Endothelial cell of umbilical vein (primary cell): ENCODE measurements around the gene MYZAP. TPM values are rescaled to one million over a fixed set of nuclear protein-coding genes. Genes with fewer than 3 reads are reported as not detected.

Experiments
- BruUV-seq: library from RNA; stranded (reverse); fragments of 400-500 nt; replicated peaks from 2 replicates; lab custom pipeline; 2021; lab: Mats Ljungman, UMichigan
- CTCF ChIA-PET: fragments of 300-600, 350-600 bp; sonication (Branson Sonifier 250); formaldehyde crosslinking; loops from one replicate; lab custom pipeline; 2021; ENCODE audit warnings: antibody characterized with exemption, inconsistent platforms; lab: Charles Lee
- POLR2A ChIA-PET: fragments of 300-600, 350-600 bp; sonication (Branson Sonifier 250); formaldehyde crosslinking; loops from one replicate; lab custom pipeline; 2021; ENCODE audit warnings: antibody characterized with exemption, inconsistent platforms; lab: Charles Lee
- DNase-seq: peaks from one replicate; pipeline ENCODE4 v3.0.0-alpha.2; 2011; ENCODE audit warnings: low read depth, low spot score
- FAIRE-seq: peaks from 2 replicates; lab custom pipeline; 2011; peaks lifted over from hg19 to GRCh38; lab: Jason Lieb, UNC
- H2AFZ ChIP-seq: 2 replicates; pipeline ENCODE4 v1.6.0; 2012; ENCODE audit warnings: low read depth, low read length, control low read depth, inconsistent platforms
- H3K27ac ChIP-seq: 2 replicates; pipeline ENCODE4 v1.5.1; 2011; ENCODE audit warnings: low read depth, mild to moderate bottlenecking, control low read depth, low read length, moderate library complexity; ENCODE audit not compliant: insufficient read depth
- H3K27me3 ChIP-seq, 2 experiments: 2 replicates each; pipeline versions ENCODE4 v1.6.0 to v1.6.1; 2011; ENCODE audit warnings: low read length in 2 of 2, mixed read lengths in 1 of 2; ENCODE audit not compliant: control insufficient read depth in 2 of 2, insufficient read depth in 2 of 2
- H3K36me3 ChIP-seq, 2 experiments: 2 replicates in 1 of 2; 3 replicates in 1 of 2; pipeline ENCODE4 v1.5.1; 2011; ENCODE audit warnings: low read length in 2 of 2, mild to moderate bottlenecking in 1 of 2, moderate library complexity in 1 of 2; ENCODE audit not compliant: control insufficient read depth in 2 of 2, insufficient read depth in 2 of 2; ENCODE audit errors: extremely low read depth in 1 of 2
- H3K4me1 ChIP-seq: 3 replicates; pipeline ENCODE4 v1.5.1; 2011; ENCODE audit warnings: mild to moderate bottlenecking, low read length; ENCODE audit not compliant: control insufficient read depth, insufficient read depth; ENCODE audit errors: extremely low read depth
- H3K4me2 ChIP-seq: 2 replicates; pipeline ENCODE4 v1.6.1; 2011; ENCODE audit warnings: low read length, control low read depth, mixed read lengths; ENCODE audit not compliant: insufficient read depth
- H3K4me3 ChIP-seq, 3 experiments: fragments of 200-600 bp in 1 of 3; sonication (generic), shearing (Covaris generic) in 1 of 3; replicated peaks in 1 of 3; 2 replicates each; pipeline ENCODE4 v1.5.1; 2011 to 2016; ENCODE audit warnings: control low read depth in 3 of 3, low read length in 3 of 3, mild to moderate bottlenecking in 2 of 3, inconsistent platforms in 1 of 3, low read depth in 1 of 3, moderate library complexity in 1 of 3; ENCODE audit not compliant: insufficient read depth in 1 of 3
- H3K79me2 ChIP-seq: 2 replicates; pipeline ENCODE4 v1.6.0; 2012; ENCODE audit warnings: low read length, inconsistent platforms; ENCODE audit not compliant: control insufficient read depth, insufficient read depth
- H3K9ac ChIP-seq: replicated peaks from 2 replicates; pipeline ENCODE3; 2011; ENCODE audit warnings: low read length, control low read depth; ENCODE audit not compliant: insufficient read depth; ENCODE audit errors: extremely low read depth
- H3K9me1 ChIP-seq: replicated peaks from 3 replicates; pipeline ENCODE4 v1.6.0; 2011; ENCODE audit warnings: mild to moderate bottlenecking, low read length; ENCODE audit not compliant: control insufficient read depth, insufficient read depth; ENCODE audit errors: extremely low read depth
- H3K9me3 ChIP-seq: replicated peaks from 2 replicates; pipeline ENCODE4 v1.5.1; 2012; ENCODE audit warnings: low read length, inconsistent platforms; ENCODE audit not compliant: control insufficient read depth, insufficient read depth
- H4K20me1 ChIP-seq: replicated peaks from 2 replicates; pipeline ENCODE3; 2011; ENCODE audit warnings: mild to moderate bottlenecking, low read length; ENCODE audit not compliant: control insufficient read depth, insufficient read depth; ENCODE audit errors: extremely low read depth
- CTCF ChIP-seq, 2 donors: IDR thresholded peaks; 1 replicate in 1 of 2; 2 replicates in 1 of 2; pipeline ENCODE4 v1.5.1; 2011; ENCODE audit warnings: low read length in 2 of 2, mild to moderate bottlenecking in 2 of 2, moderate library complexity in 2 of 2, control low read depth in 1 of 2, inconsistent platforms in 1 of 2, low read depth in 1 of 2; ENCODE audit not compliant: insufficient read depth in 1 of 2; ENCODE audit errors: extremely low read depth in 1 of 2
- EZH2 ChIP-seq: IDR thresholded peaks from 2 replicates; pipeline ENCODE4 v1.6.1; 2012; ENCODE audit warnings: borderline replicate concordance, low read depth, mild to moderate bottlenecking, moderate library complexity, low read length, inconsistent platforms; ENCODE audit not compliant: severe bottlenecking
- FOS ChIP-seq: IDR thresholded peaks from 2 replicates; pipeline ENCODE4 v1.6.1; 2011; ENCODE audit warnings: mild to moderate bottlenecking, low read length, moderate library complexity, borderline replicate concordance; ENCODE audit not compliant: insufficient read depth
- GATA2 ChIP-seq: IDR thresholded peaks from 2 replicates; pipeline ENCODE4 v1.7.0; 2011; ENCODE audit warnings: low read depth, mild to moderate bottlenecking, moderate library complexity, mixed read lengths, low read length; ENCODE audit not compliant: insufficient read length, insufficient read depth
- MYC ChIP-seq: IDR thresholded peaks from one replicate; pipeline ENCODE4 v1.6.1; 2011; ENCODE audit warnings: mild to moderate bottlenecking, low read depth, low read length
- POLR2AphosphoS5 ChIP-seq: IDR thresholded peaks from 2 replicates; pipeline ENCODE4 v1.6.1; 2012; ENCODE audit warnings: low read depth, mild to moderate bottlenecking, control low read depth, low read length, moderate library complexity; ENCODE audit not compliant: insufficient read depth
- dilution Hi-C: fragments of 300-500 bp; cut with MboI; formaldehyde crosslinking; loops from one replicate; pipeline ENCODE4 v1.15.0; 2019; ENCODE audit warnings: low sequenced_read_pairs; ENCODE audit not compliant: extremely low pct_ligation_motif_present
- intact Hi-C: fragments of 100-400 bp; cut with micrococcal nuclease; formaldehyde crosslinking; loops from one replicate; pipeline ENCODE4 v1.10.0; 2022
- polyA plus RNA-seq, 4 experiments: library from polyadenylated mRNA; depleted of rRNA in 3 of 4; stranded (reverse) in 3 of 4; unstranded in 1 of 4; fragments of >200 nt; gene quantifications; 2 replicates each; pipeline versions ENCODE4 v1.2.1 to v1.2.3, GENCODE V29; 2011 to 2012; ENCODE audit warnings: missing spikeins in 1 of 4
- total RNA-seq: library from RNA; stranded (reverse); gene quantifications from 2 replicates; pipeline ENCODE4 v1.2.3, GENCODE V29; 2021

MYZAP gene
- total and polyA plus RNA-seq, 2 donors (not counting 3 experiments of a cell fraction or from before 2014, with no cell fraction given) = 6.3 to 8.1 TPM

GRCh38 chr15:57649138-57649537 lies 57.4 kb downstream of the MYZAP start:
- intact Hi-C loops (no loop called here), dilution Hi-C loops (no loop called here)
- TF ChIP-seq POLR2AphosphoS5 (no peak), GATA2 (no peak), CTCF (IDR thresholded peaks at IDR 0.05; ENCODE audit: extremely low read depth in 1 of 2, insufficient read depth in 1 of 2, low read depth in 1 of 2, low read length in 2 of 2) (no peak), FOS (no peak), MYC (no peak)
- no peak overlapping the region for H3K27ac ChIP-seq
- CTCF ChIA-PET = interaction anchor here (0.9 kb wide), 1 partner anchor 84 kb away, joined by 3 read pairs; no protein-coding TSS in a partner anchor
- peaks cover 11% of the 10 kb centered on the region for H3K4me1 ChIP-seq
- POLR2A ChIA-PET = no interaction called here
- H4K20me1 ChIP-seq = no peaks in the 10 kb centered on the region
- no peaks in the 10 kb centered on the region for H3K9me1 ChIP-seq
- H3K9me3 ChIP-seq = no peaks in the 10 kb centered on the region
- no peaks in the 10 kb centered on the region for H3K27me3 ChIP-seq
- no peak for DNase-seq
- peaks cover 0 to 5% of the 10 kb centered on the region in 2 experiments for H3K36me3 ChIP-seq
- no peak overlapping the region for H3K9ac ChIP-seq
- no peak for FAIRE-seq
- no peak overlapping the region for H3K4me3 ChIP-seq
- no peaks in the 10 kb centered on the region for H3K79me2 ChIP-seq
- H2AFZ ChIP-seq = no peak overlapping the region
- no TSS peak for BruUV-seq
- H3K4me2 ChIP-seq = no peak overlapping the region

- no TSS peak for BruUV-seq
- H3K9ac ChIP-seq = no peak overlapping the region
- FAIRE-seq = no peak
- CTCF ChIA-PET = interaction anchor here (1.0 to 2.2 kb wide), 2 partner anchors 14 to 91 kb away, joined by 3 to 6 read pairs; no protein-coding TSS in a partner anchor
- H4K20me1 ChIP-seq = no peaks in the 10 kb centered on the region
- POLR2A ChIA-PET = no interaction called here
- H3K9me3 ChIP-seq = no peaks in the 10 kb centered on the region
- H3K9me1 ChIP-seq = no peaks in the 10 kb centered on the region
- no peak overlapping the region for H3K4me2 ChIP-seq
- no peak overlapping the region for H3K27ac ChIP-seq
- no peak overlapping the region for H2AFZ ChIP-seq
- intact Hi-C loops (no loop called here), dilution Hi-C loops (no loop called here)
- H3K4me3 ChIP-seq = no peak overlapping the region
- peaks cover 11% of the 10 kb centered on the region for H3K4me1 ChIP-seq
- H3K27me3 ChIP-seq = no peaks in the 10 kb centered on the region
- H3K36me3 ChIP-seq = peaks cover 0 to 3% of the 10 kb centered on the region in 2 experiments
- DNase-seq = no peak
- H3K79me2 ChIP-seq = no peaks in the 10 kb centered on the region
- no peak for TF ChIP-seq EZH2
Observed at GRCh38 chr15:57651445-57651844, 59.7 kb downstream of the MYZAP start.
